HG02852 (cell line): ENCODE data around the gene PDE4B.
A peak's percentile ranks its signal among the peaks of the same experiment; 100 is the strongest.

ENCODE experiments used
- ATAC-seq: cut with Tn5 transposase; IDR thresholded peaks from one replicate; pipeline ENCODE4 v1.9.1; 2021; ENCODE audit warnings: mild to moderate bottlenecking, moderate library complexity; ENCODE audit not compliant: unreplicated experiment

The PDE4B gene

DNA sequence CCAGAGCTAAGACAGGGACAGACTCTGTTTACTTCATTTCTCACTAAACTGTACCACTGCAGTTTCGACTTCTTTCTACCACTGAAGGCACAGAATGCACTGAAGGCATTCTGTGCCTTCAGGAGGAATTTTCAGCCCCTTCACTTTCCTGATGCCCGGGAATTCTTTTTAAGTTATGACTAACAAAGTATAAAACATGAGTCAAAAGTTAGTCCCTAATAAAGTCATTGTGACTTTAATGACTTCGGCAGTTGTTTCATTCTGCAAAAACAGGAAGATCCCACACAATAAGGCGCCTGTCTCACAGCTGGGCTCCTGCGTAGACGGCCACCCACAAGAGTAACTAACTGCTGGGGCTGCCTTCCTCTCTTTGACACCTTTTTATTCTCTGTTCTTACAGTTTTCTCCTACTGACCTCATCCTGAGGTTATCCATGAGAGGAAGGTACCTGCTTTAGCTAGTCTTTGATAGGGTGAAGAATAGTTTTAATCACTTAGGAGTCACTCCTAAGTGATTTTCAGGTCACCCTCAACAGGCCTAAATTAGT is 557.4 kb downstream of the PDE4B start:
- peak; percentile 66 for ATAC-seq

DNA sequence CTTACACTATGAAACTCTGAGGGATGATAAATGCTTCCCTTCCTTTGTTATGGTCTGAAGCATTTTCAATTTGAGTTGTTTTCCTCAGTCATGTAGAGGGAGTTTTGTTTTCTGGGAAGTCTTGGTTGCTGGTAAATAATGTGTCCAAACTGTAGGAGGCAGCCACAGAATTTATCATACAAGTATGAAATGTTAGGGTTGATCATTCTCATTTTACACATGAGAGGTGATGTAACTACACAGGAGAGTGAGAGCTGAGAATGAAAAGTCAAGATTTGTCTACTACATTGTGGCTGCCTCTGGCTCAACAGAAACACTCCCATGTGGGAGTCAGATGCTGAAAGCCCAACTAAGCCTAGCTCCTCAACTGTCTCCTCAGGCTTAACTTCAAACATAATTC is 558.8 kb downstream of the PDE4B start:
- peak; percentile 51 for ATAC-seq

DNA sequence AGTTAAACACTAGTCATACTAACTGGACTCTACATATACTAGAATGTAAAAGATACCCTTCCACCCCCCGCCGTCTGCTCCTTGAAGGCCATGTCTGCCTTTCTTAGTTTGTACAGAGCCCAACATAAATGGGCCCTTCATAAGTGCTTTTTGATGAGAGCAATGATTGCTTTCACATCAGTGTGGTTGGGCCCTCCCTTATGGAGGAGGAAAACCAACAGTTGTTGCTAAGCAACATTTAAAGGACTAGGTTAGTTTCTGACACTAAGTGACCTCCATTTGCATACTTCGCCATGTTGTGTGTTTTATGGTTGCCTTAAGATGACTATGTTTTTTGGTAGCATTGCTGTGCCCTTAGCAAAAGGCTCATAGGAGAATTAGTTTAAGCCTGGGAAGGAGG is 559.2 kb downstream of the PDE4B start:
- peak; percentile 37 for ATAC-seq

DNA sequence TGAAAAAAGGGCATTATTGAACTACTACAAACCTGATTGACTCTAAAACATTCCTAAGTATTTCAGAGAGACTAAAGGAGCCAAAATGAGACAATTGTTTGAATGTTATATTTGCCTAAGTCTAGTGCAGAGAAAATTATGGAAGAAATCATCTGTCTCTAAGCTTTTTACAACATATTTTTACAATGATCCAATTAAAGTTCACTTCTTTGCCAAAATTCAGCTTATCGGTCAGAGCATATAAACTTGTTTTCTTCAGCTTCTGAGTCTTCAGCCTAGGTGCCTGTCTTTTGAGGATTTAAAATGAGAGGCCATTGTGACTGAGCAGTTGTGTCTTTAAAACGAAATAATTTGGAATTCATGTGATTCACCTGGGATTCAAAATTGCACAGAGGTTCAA is 560.1 kb downstream of the PDE4B start:
- no peak for ATAC-seq

DNA sequence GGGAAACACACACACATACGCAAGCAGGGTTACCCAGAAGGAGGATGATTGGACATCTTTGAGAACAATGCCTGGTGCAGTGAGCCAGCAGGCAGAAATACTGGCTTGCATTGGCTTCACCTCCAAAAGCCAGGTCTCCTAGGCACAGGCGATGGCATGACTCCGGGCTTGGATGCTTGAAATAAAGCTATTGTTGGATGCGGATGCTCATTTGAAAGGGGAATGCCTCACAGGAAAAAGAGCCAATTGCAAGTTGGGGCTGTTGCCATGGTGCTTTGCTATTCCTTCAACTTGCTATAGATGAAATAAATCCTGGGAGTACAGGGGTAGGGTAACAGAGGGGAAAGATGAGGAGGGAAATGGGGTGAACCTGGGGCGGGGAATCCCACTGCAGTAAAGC is 560.6 kb downstream of the PDE4B start:
- ATAC-seq, result no peak

DNA sequence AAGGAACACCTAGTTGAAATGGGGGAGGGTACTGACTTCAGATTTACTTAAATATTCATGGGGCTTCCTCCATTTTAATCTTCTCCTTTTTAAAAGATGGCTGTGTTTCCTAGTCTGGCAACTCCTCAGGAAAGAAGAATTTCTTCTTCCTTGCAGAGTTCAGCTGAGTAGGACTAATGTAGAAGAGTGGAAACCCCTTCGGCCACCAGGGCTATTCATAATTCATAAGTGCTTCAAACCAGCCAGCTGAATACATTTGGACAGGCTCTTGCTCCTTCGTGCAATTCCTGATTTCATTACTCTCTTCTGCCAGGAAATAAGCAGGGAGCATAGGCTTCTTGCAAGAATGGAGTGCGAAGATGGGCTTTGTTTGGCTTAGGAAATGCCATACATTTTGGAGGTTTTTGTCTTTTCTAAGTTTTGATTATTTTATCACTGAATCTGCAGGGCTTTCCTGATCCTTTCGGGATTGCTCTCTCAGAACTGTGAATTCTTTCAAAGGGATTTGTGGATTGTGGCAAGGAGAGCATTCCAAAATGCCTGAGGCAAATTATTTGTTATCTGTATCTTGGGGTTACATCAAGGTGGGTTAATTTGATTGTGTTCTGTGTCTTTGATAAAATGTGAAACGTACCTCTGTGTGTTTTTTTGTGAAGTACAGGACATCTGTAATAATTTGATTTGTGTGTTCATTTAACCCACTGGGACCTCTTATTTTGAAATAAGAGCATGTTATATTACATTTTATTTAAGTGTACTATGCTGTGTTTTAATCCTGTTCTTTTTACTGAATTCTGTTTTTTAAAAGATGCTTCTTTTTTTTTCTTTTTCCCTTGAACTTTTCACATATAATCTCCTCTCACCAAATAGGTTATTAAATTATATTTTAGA is 561.9 kb downstream of the PDE4B start:
- no peak for ATAC-seq

DNA sequence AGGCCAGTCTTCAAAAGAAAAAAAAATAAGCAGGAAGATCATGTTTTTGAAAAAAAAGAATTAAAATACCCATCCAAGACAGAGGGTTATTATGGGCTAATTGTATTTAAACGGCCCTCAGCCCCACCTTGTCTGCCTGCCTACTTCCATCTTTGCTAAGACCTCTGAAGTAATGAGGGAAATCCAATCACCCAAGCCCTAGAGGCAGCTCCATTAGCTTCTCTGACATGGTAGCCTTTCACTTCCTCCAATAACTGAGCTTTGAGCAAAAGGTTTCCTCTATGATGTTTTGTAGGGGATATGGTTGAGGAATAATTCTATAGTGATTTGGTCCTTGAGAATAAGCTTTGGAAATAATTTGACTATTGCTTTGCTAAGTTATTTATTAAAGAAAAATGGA is 563.1 kb downstream of the PDE4B start:
- no peak for ATAC-seq

DNA sequence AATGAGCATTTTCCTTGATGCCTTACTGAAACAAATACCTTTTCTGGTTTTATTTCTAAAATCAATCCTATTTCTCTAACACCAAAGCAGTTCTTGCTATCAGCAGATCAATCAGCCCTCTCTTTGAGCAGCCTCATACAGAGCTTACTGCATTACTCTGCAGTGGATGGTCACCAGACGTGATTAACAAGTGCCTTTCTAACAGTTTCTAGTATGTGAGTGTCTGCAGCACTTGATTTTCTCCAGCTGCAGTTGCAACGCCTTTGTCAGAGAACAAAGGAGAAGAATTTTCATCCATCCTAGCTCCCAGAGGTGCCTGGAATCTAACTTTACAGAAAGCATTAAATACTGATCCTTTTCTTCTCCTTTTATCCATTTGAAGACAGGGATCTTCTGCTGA is 563.9 kb downstream of the PDE4B start:
- no peak for ATAC-seq

DNA sequence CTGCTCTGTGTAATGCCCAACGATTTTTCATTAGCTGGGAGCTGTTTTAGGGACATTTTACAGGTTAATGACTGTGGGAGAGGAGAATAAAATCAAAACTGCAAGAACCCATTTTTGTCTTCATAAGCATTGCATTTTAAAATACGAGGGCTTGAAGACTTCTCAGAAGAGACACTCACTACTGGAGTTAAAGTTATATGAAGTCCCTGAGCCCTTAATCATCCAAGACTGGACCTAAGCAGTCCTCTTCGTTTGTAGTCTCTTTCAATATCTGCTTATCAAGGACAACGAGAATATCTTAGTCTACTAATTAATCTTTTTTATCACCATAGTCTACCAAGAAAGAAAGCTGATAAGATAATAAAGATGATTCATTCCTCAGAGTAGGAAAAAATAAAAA is 564.3 kb downstream of the PDE4B start:
- ATAC-seq, result no peak

DNA sequence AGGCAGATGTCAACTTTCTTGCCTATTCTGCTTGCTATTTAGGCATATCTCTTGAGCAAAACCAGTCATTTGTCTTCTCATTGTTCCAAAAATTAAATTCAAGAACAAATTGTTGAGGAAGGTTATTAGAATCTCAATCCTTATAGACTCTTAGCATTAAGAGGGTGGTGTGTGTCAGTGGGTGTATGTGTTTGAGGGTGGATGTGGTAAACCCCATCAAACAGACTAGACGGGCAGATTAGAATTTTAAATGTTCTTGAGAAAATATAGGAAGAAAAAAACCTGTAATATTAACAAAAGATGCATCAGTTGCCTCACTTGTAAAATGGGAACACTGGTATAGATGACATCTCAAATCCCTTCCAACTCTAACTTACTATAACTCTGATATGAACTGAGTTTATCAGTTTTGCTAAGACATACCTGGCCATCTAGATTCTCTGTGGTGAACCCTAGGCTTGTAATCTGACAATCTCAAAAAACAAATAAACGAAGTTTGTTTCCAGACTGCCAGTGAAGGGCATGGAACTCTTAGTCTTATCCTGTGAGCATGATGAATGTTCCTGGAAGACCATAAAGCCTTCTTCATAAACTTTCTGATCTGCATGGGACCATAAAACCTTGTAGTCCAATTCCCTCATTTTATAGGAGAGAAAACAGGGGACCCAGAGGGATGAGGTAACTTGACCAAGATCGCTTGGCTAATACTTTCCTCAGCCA is 564.9 kb downstream of the PDE4B start:
- ATAC-seq, result no peak

DNA sequence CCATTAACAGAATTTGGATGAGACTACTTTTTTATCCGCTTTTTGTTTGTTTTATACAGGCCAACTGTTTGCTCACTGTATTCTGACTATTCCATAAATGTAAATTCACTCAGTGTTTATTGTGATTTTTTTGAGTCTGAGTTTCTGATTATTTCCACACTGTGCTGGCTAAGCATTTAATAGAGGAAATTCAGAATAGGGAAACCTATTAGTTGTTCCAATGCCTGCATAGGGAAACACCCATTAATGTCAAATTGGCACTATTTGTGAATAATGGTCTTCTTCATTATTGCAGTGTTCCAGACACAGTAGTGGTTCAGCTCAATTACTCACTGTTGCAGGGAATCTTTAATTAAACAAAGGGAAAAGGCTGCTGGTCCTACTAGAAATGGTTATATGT is 566.6 kb downstream of the PDE4B start:
- no peak for ATAC-seq

DNA sequence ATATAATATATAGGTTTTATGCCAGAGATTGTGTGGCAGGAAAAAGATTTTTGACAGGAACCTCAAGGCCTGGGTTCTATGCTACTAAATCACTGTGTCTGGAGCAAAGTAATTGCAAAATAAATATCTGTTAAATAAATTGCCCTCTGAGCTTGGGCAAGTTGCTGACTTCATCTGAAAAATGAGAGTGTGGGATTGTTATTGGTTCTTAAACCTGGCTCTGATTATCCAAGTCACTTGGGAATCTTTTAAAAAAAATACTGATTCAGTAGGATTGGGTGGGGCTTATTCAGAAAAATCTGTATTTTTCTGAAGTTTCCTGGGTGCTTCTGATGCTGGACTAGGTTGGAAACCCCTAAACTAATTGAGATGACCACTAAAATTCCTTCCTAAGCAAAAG is 567.1 kb downstream of the PDE4B start:
- ATAC-seq, result no peak

DNA sequence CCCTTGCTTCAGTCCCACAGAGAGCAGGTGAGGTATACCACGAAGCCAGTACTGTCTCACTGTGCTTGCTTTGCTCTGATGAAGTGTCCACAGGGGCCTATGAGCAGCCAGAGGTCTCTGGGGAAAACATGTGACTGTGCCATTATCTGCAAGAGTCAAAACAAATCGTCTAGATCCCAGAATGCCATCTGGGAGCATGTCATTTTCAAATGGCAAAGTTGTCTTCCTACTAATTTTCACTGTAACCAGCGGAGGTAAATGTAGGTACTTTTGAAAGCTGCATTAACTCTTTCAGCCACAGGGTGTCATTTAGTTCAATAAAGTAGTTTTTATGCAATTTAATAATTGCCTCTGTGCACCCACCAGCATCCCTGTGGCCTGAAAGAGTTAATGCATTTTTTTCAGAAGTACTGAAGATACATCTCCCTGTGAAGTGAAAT is 567.6 kb downstream of the PDE4B start:
- no peak for ATAC-seq

DNA sequence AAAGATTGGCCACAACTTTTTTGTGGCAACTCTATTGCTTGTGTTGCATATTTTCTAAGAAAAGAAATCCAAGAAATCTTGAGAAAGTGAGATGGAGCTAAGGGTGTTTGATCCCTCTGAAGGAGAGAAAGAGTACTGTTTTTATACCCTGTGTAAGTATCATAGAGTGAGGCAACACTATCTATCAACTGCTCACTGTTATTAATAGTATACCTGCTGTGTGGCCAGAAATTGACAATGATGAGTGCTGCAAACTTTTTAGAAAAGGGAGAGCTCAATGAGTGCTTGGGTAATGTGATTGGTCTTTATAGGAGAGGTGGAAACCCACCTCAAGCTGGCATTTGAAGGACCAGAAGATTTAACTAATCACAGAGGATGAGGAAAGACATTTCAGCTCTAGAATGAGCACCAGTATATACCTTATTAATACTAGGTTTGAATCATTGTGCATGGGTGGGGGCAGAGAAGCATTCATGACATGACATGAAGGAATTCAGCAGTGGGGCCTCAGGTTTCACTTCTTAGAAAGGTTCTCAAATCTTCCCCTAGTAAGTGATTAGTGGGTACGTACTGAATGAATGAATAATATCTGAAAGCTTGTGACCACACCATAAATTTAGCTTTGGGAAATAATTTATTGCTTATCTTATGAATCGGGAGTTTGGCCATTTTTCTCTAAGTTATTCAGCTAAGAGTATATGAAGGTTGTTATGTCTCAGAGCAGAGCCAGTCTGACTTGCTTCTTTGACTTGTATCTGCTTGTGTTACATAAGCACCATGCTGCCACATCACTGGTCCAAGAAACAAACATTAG is 572.1 kb downstream of the PDE4B start:
- ATAC-seq, result peak; percentile 76

DNA sequence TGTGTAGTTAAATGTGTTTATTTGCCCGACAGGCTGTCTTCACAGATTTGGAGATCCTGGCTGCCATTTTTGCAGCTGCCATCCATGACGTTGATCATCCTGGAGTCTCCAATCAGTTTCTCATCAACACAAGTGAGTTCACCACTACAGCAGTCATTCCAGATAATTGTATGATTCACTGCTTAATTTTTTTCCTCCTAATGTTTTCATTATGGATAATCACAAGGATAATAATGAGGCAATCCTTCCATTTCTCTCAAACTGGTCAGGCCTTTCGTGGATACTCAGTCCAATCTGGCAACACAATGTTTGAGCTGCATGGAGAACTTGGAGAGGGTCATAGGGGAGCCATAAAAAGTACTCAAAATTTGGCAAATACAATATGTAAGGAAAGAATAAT is 572.9 kb downstream of the PDE4B start:
- ATAC-seq, result no peak

DNA sequence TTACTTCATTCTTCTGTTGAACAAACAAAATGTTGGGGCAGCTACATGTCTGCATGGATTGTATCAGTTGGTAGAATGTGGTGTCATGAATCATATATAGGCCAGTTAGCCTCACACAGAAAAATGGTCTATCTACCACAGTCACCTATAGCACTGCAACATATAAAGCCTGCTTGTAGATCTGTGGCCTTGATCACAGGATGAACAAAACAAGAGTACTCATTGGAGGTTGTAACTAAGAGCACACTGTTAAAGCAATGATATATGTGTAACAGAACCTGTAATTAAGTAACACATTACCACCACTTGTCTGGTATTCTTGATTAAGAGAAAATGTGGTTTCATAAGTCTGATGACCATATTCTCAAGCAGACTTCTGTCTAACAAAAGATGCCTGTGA is 573.9 kb downstream of the PDE4B start:
- no peak for ATAC-seq

DNA sequence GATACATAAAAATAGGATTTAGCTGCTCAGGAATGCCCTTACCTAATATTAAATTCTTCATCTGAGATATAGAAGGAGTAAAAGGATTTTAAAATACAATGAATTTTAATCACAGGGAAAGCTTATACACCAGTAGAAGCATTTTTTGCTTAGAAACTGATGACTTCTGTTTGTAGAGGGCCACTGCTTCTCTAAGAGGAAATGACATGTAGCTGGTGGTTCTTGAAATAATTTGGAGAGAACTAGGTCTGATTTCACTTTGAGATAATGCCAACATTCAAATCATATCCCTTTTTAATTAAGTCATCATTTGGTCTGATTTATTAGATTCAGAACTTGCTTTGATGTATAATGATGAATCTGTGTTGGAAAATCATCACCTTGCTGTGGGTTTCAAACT is 574.7 kb downstream of the PDE4B start:
- no peak for ATAC-seq

DNA sequence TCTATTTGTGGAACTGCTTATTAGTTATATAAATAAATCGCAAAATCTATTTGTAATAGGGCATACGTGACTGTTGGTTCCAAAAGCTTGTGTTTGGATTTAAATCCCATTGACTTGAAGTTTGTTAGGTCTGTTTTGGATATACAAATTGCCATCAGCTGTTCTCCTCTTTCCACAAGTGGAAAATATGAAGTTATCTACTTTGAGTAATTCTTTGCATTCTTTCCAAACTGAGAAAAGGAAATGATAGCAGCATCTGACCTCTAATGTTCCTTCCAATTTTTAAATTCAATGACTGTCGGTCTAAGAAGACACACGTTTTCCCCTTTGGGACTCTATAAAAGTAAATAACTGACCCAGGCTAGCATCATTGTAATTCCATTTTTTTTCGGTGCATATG is 575.6 kb downstream of the PDE4B start:
- ATAC-seq, result no peak

DNA sequence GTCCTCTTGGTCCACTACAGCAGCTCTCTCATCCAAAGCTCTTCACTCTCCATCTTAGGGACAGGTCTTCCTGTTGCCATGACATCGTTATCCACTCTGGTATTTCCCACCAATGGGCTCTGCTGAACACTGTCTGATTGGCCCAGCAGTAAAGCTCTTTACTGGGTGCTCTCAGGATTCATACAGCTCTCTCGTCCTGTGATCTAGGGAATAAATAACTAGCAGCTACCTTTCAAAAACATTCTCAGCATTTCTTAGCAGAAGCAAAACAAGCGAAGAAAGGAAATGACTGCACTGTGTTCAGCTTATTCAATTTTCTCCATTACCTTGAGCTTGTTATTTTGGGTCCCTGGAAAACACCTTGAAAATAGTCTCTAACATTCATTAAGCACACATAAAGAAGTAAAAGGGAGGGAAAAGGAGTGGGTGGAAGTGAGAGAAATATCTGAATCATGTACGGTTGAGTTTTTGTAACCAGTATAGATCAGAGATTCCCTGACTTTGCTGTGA is 577.8 kb downstream of the PDE4B start:
- peak; percentile 26 for ATAC-seq

DNA sequence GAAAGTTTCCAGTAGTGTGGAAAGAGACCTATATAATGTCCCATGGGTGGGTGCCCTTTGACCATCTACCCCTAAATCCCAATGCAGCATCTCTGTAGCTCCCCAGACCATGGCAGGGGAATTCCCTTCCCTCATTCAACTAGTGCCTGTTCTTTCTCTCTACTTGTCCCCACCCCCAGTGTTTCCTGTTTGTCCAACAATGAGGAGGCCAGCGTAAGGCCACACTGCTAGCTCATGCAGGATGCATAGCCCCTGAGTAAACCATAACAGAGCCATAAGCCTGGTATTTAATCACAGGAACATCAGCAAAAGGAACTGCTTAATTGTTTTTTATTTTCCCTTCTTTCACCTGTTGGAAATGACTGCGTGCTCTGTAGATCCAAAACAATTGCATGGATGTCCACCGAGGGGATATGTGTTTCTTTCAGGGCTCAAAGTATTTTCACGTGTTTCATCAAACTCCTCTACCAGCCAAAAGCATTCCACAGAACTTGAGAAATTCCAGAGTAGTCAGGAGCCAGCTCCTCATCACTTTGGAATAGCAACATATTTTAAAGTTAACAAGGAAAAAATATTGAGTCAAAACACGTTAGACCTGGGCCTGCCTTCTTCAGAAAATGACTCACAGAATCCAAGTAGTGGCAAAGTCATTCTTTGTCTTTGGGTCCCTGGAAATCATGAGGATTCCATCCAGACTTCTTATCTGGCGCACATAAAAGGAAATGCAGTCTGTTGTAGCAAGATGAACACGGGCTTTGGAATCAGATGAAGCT is 578.7 kb downstream of the PDE4B start:
- ATAC-seq, result peak; percentile 24
